Adrenal gland (tissue), 5 donors: ENCODE measurements around the gene TRPM5.

Experiments
- CTCF ChIP-seq, 6 experiments: fragments of 450-650 bp in 4 of 6; fragments of 200-600 bp in 2 of 6; sonication (generic) in 1 of 6; IDR thresholded peaks; 1 replicate in 5 of 6; 2 replicates in 1 of 6; pipeline versions ENCODE4 v1.5.1 to v1.8.0; 2016 to 2021; ENCODE audit warnings: antibody characterized with exemption in 6 of 6, mild to moderate bottlenecking in 2 of 6, moderate library complexity in 1 of 6
- POLR2A ChIP-seq, 2 donors: fragments of 450-650 bp; IDR thresholded peaks; one replicate each; pipeline ENCODE4 v1.6.1; 2017; ENCODE audit warnings: antibody characterized with exemption in 2 of 2, mild to moderate bottlenecking in 2 of 2, moderate library complexity in 1 of 2
- donor health status: DM: no; HTN: no; CAD: no.

GRCh38 chr11:2395211-2395730 is 49.0 kb downstream of the TRPM5 start:
- TF ChIP-seq CTCF (IDR thresholded peaks at IDR 0.05) (no peak), POLR2A (IDR thresholded peaks at IDR 0.05) (no peak)
